K562 (cell line): ENCODE measurements around the gene PRR14L. TPM values are rescaled to one million over a fixed set of nuclear protein-coding genes. Genes with fewer than 3 reads are reported as not detected.

Source experiments
- C11orf30 ChIP-seq: fragments of 450-650 bp; IDR thresholded peaks from 2 replicates; pipeline ENCODE4 v1.6.1; 2016; ENCODE audit warnings: low read depth, mild to moderate bottlenecking
- DEAF1 ChIP-seq: fragments of 450-650 bp; formaldehyde crosslinking; IDR thresholded peaks from 2 replicates; pipeline ENCODE4 v1.4.0; 2020; ENCODE audit warnings: mild to moderate bottlenecking, moderate library complexity
- GATA2 ChIP-seq: sonication (generic); formaldehyde crosslinking; IDR thresholded peaks from 2 replicates; pipeline ENCODE4 v1.4.0; 2020; ENCODE audit warnings: mild to moderate bottlenecking, missing genetic modification reagents
- KHSRP ChIP-seq: fragments of 450-650 bp; IDR thresholded peaks from 2 replicates; pipeline ENCODE4 v1.6.1; 2017
- MYBL2 ChIP-seq, 2 experiments: fragments of 450-650 bp in 1 of 2; sonication (generic) in 1 of 2; formaldehyde crosslinking in 1 of 2; IDR thresholded peaks; 2 replicates each; pipeline versions ENCODE4 v1.6.1 to v1.8.1; 2017 to 2022; ENCODE audit warnings: borderline replicate concordance in 1 of 2, inconsistent platforms in 1 of 2, low read depth in 1 of 2, mild to moderate bottlenecking in 1 of 2, missing genetic modification reagents in 1 of 2, moderate library complexity in 1 of 2
- NRF1 ChIP-seq, 2 experiments: fragments of 450-650 bp; IDR thresholded peaks in 1 of 2; conservative IDR thresholded peaks in 1 of 2; 2 replicates each; pipeline ENCODE4 v1.6.1; 2014; ENCODE audit warnings: mild to moderate bottlenecking in 2 of 2
- PREB ChIP-seq: sonication (generic); formaldehyde crosslinking; IDR thresholded peaks from 2 replicates; pipeline ENCODE4 v1.8.1; 2023; ENCODE audit warnings: mild to moderate bottlenecking, missing genetic modification reagents
- RNF2 ChIP-seq: sonication (generic); IDR thresholded peaks from 2 replicates; pipeline ENCODE4 v1.6.1; 2016
- SOX6 ChIP-seq: fragments of 450-650 bp; IDR thresholded peaks from 2 replicates; pipeline ENCODE4 v1.6.1; 2014; ENCODE audit warnings: mild to moderate bottlenecking
- SRSF3 ChIP-seq: fragments of 200-400 bp; formaldehyde crosslinking; IDR thresholded peaks from 2 replicates; pipeline ENCODE4 v1.6.1; 2016; ENCODE audit warnings: mild to moderate bottlenecking, low read length, moderate library complexity; ENCODE audit not compliant: insufficient read depth
- STAG1 ChIP-seq: sonication (generic); formaldehyde crosslinking; IDR thresholded peaks from 2 replicates; pipeline ENCODE4 v1.5.0; 2020; ENCODE audit warnings: missing genetic modification reagents, borderline replicate concordance
- ZBTB11 ChIP-seq, 3 experiments: fragments of 200-800 bp in 1 of 3; fragments of 250-450 bp in 1 of 3; fragments of 450-650 bp in 1 of 3; sonication (Bioruptor Pico) in 1 of 3; sonication (Bioruptor generic) in 1 of 3; formaldehyde crosslinking in 1 of 3; IDR thresholded peaks; 2 replicates each; pipeline versions ENCODE4 v1.6.1 to v1.8.0; 2016 to 2022; ENCODE audit warnings: mild to moderate bottlenecking in 2 of 3, missing genetic modification characterization in 2 of 3, missing compliant biosample characterization in 1 of 3, moderate library complexity in 1 of 3
- ZFP36 ChIP-seq: fragments of 150-350 bp; IDR thresholded peaks from 2 replicates; pipeline ENCODE4 v1.6.1; 2018; ENCODE audit warnings: low read length, low read depth; ENCODE audit not compliant: partially characterized antibody
- ZKSCAN1 ChIP-seq: fragments of 150-350 bp; IDR thresholded peaks from 2 replicates; pipeline ENCODE4 v1.6.1; 2016; ENCODE audit warnings: low read depth, low read length
- ZNF134 ChIP-seq: fragments of 250-450 bp; sonication (Bioruptor Pico); conservative IDR thresholded peaks from 2 replicates; pipeline ENCODE4 v1.4.0; 2020
- ZNF165 ChIP-seq: fragments of 250-450 bp; sonication (Bioruptor Pico); IDR thresholded peaks from 2 replicates; pipeline ENCODE4 v1.4.0; 2020; ENCODE audit warnings: borderline replicate concordance
- ZNF217 ChIP-seq: sonication (generic); formaldehyde crosslinking; IDR thresholded peaks from 2 replicates; pipeline ENCODE4 v1.8.0; 2022; ENCODE audit warnings: mild to moderate bottlenecking, missing genetic modification reagents
- ZNF280A ChIP-seq: fragments of 450-650 bp; IDR thresholded peaks from 2 replicates; pipeline ENCODE4 v1.6.1; 2018; ENCODE audit warnings: mild to moderate bottlenecking, low read depth; ENCODE audit not compliant: partially characterized antibody
- ZNF696 ChIP-seq: fragments of 250-450 bp; sonication (Bioruptor Pico); conservative IDR thresholded peaks from 2 replicates; pipeline ENCODE4 v1.4.0; 2020; ENCODE audit warnings: mild to moderate bottlenecking, moderate library complexity
- ZNF75A ChIP-seq: fragments of 450-650 bp; formaldehyde crosslinking; IDR thresholded peaks from 2 replicates; pipeline ENCODE4 v1.4.0; 2020; ENCODE audit warnings: mild to moderate bottlenecking
- polyA plus RNA-seq, 8 experiments: library from polyadenylated mRNA; depleted of rRNA in 4 of 8; stranded (reverse) in 5 of 8; unstranded in 3 of 8; fragments of >200 nt; fragmentation: Nextera tagmentation in 2 of 8; fragmentation: Illumina TruSeq in 1 of 8; extraction: Ambion mirVana in 2 of 8; extraction: Trizol in 1 of 8; gene quantifications; 2 replicates each; pipeline versions ENCODE4 v1.2.1 to v1.2.3, GENCODE V29; 2011 to 2014; ENCODE audit warnings: inconsistent platforms in 1 of 8, missing spikeins in 1 of 8
- total RNA-seq, 7 experiments: library from RNA; depleted of rRNA in 6 of 7; stranded (reverse); fragments of >200 nt in 6 of 7; fragmentation: Illumina TruSeq in 2 of 7; extraction: Trizol in 2 of 7; gene quantifications; 2 replicates each; pipeline versions ENCODE4 v1.2.1 to v1.2.3, GENCODE V29; 2011 to 2021; ENCODE audit warnings: low replicate concordance in 1 of 7

PRR14L gene
- total and polyA plus RNA-seq, 9 of the 15 experiments (the other 6 are each of a cell fraction or from before 2014, with no cell fraction given) = 2.8 to 36.3 (median 12.3) TPM

GRCh38 chr22:31753634-31754501 lies 3.9 kb upstream of the PRR14L start, which contains the start of gene DEPDC5 (continued):
- peak in 1 of 3 experiments; percentile 62; a peak in 1 of 6 replicates for TF ChIP-seq ZBTB11 (CRISPR knock-in tag; IDR thresholded peaks at IDR 0.05)
- no peak for TF ChIP-seq ZNF696 (CRISPR knock-in tag)
- no peak for TF ChIP-seq STAG1
- 0 out of 2 replicates have a peak, but pooled peaks have one; percentile 35 for TF ChIP-seq ZKSCAN1
- TF ChIP-seq MYBL2 (IDR thresholded peaks at IDR 0.05; ENCODE audit: low read depth) = no peak
- TF ChIP-seq MYBL2 (CRISPR knock-in tag; IDR thresholded peaks at IDR 0.05; ENCODE audit: borderline replicate concordance) = no peak
- TF ChIP-seq SRSF3 = no peak
- peak; percentile 97 for TF ChIP-seq ZFP36
- peak; percentile 85 to 87 for TF ChIP-seq NRF1 (conservative IDR thresholded peaks at IDR 0.05 in 1 of 2, IDR thresholded peaks at IDR 0.05 in 1 of 2)
- no peak for TF ChIP-seq ZNF134
- TF ChIP-seq ZNF280A = no peak
- TF ChIP-seq ZNF165 (CRISPR knock-in tag) = no peak
- TF ChIP-seq PREB (CRISPR knock-in tag) = no peak
- TF ChIP-seq RNF2 = no peak
- TF ChIP-seq DEAF1 (CRISPR knock-in tag) = no peak
- no peak for TF ChIP-seq ZNF217 (CRISPR knock-in tag)
- no peak; the same call in 1 of the 2 replicates for TF ChIP-seq SOX6
- TF ChIP-seq ZNF75A = no peak
- no peak for TF ChIP-seq KHSRP
- TF ChIP-seq C11orf30 = no peak
- TF ChIP-seq GATA2 (CRISPR knock-in tag) = no peak
